Adrenal gland (tissue), 12 donors: ENCODE data around the gene RBM17. TPM values are rescaled to one million over a fixed set of nuclear protein-coding genes. Genes with fewer than 3 reads are reported as not detected.

ENCODE experiments used
- DNase-seq, 7 donors: peaks; one replicate each; pipeline ENCODE4 v3.0.0-alpha.2; 2019 to 2020
- H3K27ac ChIP-seq, 5 donors: fragments of 200-600 bp; sonication (generic) in 4 of 5; 1 replicate in 3 of 5; 2 replicates in 2 of 5; pipeline versions ENCODE4 v1.5.1 to v1.8.0; 2016 to 2020; ENCODE audit warnings: mild to moderate bottlenecking in 1 of 5
- H3K27me3 ChIP-seq: fragments of 200-600 bp; 2 replicates; pipeline ENCODE4 v1.8.0; 2021
- H3K36me3 ChIP-seq, 2 donors: fragments of 200-600 bp; replicated peaks in 1 of 2; 1 replicate in 1 of 2; 2 replicates in 1 of 2; pipeline versions ENCODE4 v1.5.1 to v1.8.0; 2018 to 2022
- H3K4me1 ChIP-seq, 2 donors: fragments of 200-600 bp; replicated peaks in 1 of 2; 1 replicate in 1 of 2; 2 replicates in 1 of 2; pipeline versions ENCODE4 v1.5.1 to v1.8.0; 2018 to 2021
- H3K4me3 ChIP-seq, 4 donors: fragments of 200-600 bp; sonication (generic) in 3 of 4; one replicate each; pipeline ENCODE4 v1.5.1; 2016 to 2018
- H3K9me3 ChIP-seq, 3 donors: fragments of 200-600 bp; sonication (generic) in 1 of 3; replicated peaks in 1 of 3; 1 replicate in 2 of 3; 2 replicates in 1 of 3; pipeline versions ENCODE4 v1.5.1 to v1.8.0; 2016 to 2021
- POLR2A ChIP-seq, 2 donors: fragments of 450-650 bp; IDR thresholded peaks; one replicate each; pipeline ENCODE4 v1.6.1; 2017; ENCODE audit warnings: antibody characterized with exemption in 2 of 2, mild to moderate bottlenecking in 2 of 2, moderate library complexity in 1 of 2
- WGBS, 4 donors: extraction: QIAGEN DNeasy Blood & Tissue Kit in 2 of 4; methylation state at CpG; one replicate each; pipeline versions ENCODE4 v1.1.5 to v1.1.7; 2013 to 2017; 5-methylcytosine and 5-hydroxymethylcytosine counted together
- intact Hi-C, 2 donors: fragments of 100-400 bp; cut with DNase I; formaldehyde crosslinking; loops; one replicate each; pipeline versions ENCODE4 v1.14.1 to v1.15.0; 2022 to 2023
- polyA plus RNA-seq, 3 donors: library from polyadenylated mRNA; stranded (reverse); fragments of 200-250 nt in 2 of 3; fragments of 350-450 nt in 1 of 3; fragmentation: Illumina TruSeq in 1 of 3; extraction: RNeasy Lipid Tissue Mini Kit (QIAGEN cat#74804) in 1 of 3; gene quantifications; one replicate each; pipeline ENCODE4 v1.2.3, GENCODE V29; 2013 to 2014
- total RNA-seq, 9 donors: library from RNA; depleted of rRNA in 4 of 9; stranded (reverse); fragments of >200 nt in 4 of 9; fragments of 120-200 nt in 1 of 9; fragmentation: NEBNext Ultra II Directional in 1 of 9; extraction: Animal tissue kit (Norgen Biotek cat#: 25700) in 1 of 9; gene quantifications; one replicate each; pipeline versions ENCODE4 v1.1.0 to v1.2.4, GENCODE V29; 2013 to 2023
- TF ChIP-seq, protein P1 (sequence below), 6 experiments: fragments of 450-650 bp in 4 of 6; fragments of 200-600 bp in 2 of 6; sonication (generic) in 1 of 6; IDR thresholded peaks; 1 replicate in 5 of 6; 2 replicates in 1 of 6; pipeline versions ENCODE4 v1.5.1 to v1.8.0; 2016 to 2021; ENCODE audit warnings: antibody characterized with exemption in 6 of 6, mild to moderate bottlenecking in 2 of 6, moderate library complexity in 1 of 6
- donor health status: healthy with polysubstance abuse.
- donor health status: Bipolar disorder and iron deficiency.
- donor health status: DM: yes; HTN: yes; CAD: no.
- donor health status: DM: no; HTN: no; CAD: no.
- donor health status: DM: no; HTN: no; CAD: no.
- donor health status: DM: yes; HTN: yes; CAD: no.

Gene RBM17
- total and polyA plus RNA-seq, 12 donors, result 31.9 to 123 (median 66.0) TPM

DNA sequence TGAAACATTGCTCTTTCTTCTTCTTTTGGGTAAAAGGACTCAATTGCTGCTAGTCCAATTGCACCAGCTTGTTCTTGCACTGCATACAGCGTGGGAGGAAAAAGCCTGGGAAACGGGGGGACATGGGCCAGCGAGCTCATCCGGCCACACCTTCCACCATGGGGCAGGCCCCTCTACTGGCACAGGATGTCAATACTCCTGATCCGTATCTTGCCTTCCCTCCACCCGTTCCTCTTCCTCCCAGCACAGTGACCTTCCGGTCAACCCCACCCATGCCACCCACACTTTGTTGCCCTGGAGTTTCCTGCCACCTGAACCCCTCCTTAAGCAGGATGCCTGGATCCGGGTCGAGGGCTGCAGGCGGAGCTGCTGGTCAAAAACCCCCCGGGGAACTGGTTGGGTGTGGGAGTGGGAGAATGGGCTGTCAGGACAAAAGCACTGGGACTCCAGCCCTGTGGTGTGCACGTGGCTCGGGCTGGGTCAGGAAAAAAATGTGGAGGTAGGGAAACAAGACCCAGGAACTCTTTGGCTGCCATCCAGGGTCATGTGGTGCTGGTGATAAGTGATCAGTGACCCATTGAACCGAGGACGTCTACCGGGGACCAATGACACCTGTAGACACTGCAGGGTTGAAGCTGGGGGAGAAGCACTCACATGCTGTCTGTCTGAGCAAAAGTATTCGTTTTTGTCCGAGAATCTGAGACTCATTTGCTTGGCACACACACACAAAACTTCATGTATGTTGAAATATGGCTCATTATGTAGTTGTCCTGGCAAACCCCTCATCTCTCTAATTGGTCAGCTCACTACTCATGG lies 34.8 kb upstream of the RBM17 start:
- no peaks in the 10 kb centered on the region for H3K9me3 ChIP-seq
- no peaks in the 10 kb centered on the region for H3K36me3 ChIP-seq
- peak overlapping the region in 1 of 5 donors; percentile 20 for H3K27ac ChIP-seq
- H3K4me3 ChIP-seq, result no peak overlapping the region
- TF ChIP-seq, protein P1, sequence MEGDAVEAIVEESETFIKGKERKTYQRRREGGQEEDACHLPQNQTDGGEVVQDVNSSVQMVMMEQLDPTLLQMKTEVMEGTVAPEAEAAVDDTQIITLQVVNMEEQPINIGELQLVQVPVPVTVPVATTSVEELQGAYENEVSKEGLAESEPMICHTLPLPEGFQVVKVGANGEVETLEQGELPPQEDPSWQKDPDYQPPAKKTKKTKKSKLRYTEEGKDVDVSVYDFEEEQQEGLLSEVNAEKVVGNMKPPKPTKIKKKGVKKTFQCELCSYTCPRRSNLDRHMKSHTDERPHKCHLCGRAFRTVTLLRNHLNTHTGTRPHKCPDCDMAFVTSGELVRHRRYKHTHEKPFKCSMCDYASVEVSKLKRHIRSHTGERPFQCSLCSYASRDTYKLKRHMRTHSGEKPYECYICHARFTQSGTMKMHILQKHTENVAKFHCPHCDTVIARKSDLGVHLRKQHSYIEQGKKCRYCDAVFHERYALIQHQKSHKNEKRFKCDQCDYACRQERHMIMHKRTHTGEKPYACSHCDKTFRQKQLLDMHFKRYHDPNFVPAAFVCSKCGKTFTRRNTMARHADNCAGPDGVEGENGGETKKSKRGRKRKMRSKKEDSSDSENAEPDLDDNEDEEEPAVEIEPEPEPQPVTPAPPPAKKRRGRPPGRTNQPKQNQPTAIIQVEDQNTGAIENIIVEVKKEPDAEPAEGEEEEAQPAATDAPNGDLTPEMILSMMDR (IDR thresholded peaks at IDR 0.05), result no peak
- TF ChIP-seq POLR2A (IDR thresholded peaks at IDR 0.05), result no peak
- peaks cover 5 to 18% of the 10 kb centered on the region in 2 donors for H3K4me1 ChIP-seq
- peak in 4 of 7 donors; percentile 33 to 61 (median 40) for DNase-seq
- H3K27me3 ChIP-seq, result no peaks in the 10 kb centered on the region
- intact Hi-C loops, result no loop called here
- WGBS, 4 donors, result 44 to 58% (median 50%) methylated on average over 16 to 18 of the region's 18 CpGs

DNA sequence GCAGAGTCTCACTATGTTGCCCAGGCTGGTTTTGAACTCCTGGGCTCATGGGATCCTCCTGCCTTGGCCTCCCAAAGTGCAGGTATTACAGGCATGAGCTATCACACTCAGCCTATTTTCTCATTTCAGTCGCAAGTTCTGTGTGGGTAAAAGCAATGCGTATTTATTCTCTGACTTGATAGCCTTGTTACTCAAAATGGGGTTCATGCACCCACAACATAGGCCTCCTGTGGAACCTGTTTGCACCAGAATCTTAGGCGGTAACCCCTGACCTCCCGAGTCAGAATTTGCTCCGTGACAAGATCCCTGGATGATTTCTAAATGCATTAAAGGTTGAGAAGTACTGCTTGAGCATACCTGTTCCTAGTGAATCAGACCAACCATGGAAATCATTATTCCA lies 34.0 kb upstream of the RBM17 start:
- TF ChIP-seq, protein P1 (IDR thresholded peaks at IDR 0.05), result no peak
- TF ChIP-seq POLR2A (IDR thresholded peaks at IDR 0.05), result no peak
- no peak overlapping the region for H3K4me3 ChIP-seq
- no peak overlapping the region for H3K27ac ChIP-seq
- WGBS, 4 donors, result 86 to 92% (median 90%) methylated on average over 5 of the region's 5 CpGs
- no peaks in the 10 kb centered on the region for H3K27me3 ChIP-seq
- no peaks in the 10 kb centered on the region for H3K36me3 ChIP-seq
- intact Hi-C loops, result no loop called here
- DNase-seq, result peak in 1 of 7 donors; percentile 20
- H3K4me1 ChIP-seq, result peaks cover 5 to 18% of the 10 kb centered on the region in 2 donors
- no peaks in the 10 kb centered on the region for H3K9me3 ChIP-seq

DNA sequence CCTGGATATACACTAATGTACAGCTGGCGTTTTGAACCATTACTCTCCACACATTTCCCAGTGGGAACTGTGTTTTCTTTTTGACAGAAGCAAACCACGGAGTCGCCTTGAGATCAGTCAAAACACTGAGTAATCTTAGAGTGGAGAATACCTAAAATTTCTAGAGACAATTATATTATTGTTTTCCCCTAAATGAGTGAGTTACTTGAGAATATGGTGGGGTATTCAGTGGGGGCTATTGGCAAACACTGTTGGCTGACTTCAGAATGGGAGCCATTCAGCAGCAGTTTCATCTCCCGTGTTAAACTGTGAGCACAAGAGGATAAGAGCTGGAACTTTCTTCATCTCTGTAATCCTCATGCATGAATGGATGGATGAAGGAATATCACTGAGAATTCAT lies 32.9 kb upstream of the RBM17 start:
- Histone ChIP-seq H3K4me3 (no peak overlapping the region), H3K9me3 (no peaks in the 10 kb centered on the region), H3K4me1 (peaks cover 5 to 12% of the 10 kb centered on the region in 2 donors), H3K36me3 (no peaks in the 10 kb centered on the region), H3K27me3 (no peaks in the 10 kb centered on the region), H3K27ac (no peak overlapping the region)
- TF ChIP-seq, protein P1 (IDR thresholded peaks at IDR 0.05), result no peak
- no peak for TF ChIP-seq POLR2A (IDR thresholded peaks at IDR 0.05)
- DNase-seq, result no peak
- 72 to 80% (median 73%) methylated on average over 4 of the region's 4 CpGs for WGBS, 4 donors
- intact Hi-C loops, result no loop called here

DNA sequence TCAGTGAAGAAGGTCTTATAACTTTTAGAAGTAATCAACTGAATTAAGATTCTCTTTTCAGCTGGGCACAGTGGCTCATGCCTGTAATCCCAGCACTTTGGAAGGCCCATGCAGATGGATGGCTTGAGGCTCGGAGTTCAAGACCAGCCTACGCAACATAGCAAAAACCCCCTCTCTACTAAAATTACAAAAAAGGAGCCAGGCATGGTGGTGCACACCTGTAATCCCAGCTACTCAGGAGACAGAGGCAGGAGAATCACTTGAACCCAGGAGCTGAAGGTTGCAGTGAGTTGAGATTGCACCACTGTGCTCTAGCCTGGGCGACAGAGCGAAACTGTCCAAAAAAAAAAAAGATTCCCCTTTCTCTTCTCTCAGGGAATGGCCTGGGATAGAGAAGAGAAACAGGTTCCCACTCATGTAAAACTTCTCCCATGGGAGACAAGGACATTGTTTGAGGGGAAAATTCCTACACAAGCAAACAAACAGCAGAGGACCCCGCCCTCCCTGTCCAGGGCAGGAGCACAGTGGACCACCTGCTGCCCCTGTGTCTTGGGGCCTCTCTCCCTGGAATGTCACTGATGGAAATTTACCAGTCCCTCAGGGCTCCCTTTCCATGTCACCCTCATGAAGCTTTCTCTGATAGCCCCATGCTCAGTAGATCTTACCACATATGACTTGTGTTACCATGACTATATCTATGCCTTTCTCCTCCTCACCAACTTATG lies 32.3 kb upstream of the RBM17 start:
- Histone ChIP-seq H3K36me3 (no peaks in the 10 kb centered on the region), H3K27ac (peak overlapping the region in 2 of 5 donors; percentile 44 to 72), H3K4me1 (peaks cover 5 to 6% of the 10 kb centered on the region in 2 donors), H3K27me3 (no peaks in the 10 kb centered on the region), H3K9me3 (no peaks in the 10 kb centered on the region), H3K4me3 (no peak overlapping the region)
- 83 to 86% (median 85%) methylated on average over 5 of the region's 5 CpGs for WGBS, 4 donors
- intact Hi-C loops, result no loop called here
- peak in 2 of 7 donors; percentile 7 to 17 for DNase-seq
- TF ChIP-seq, protein P1 (IDR thresholded peaks at IDR 0.05), result no peak
- TF ChIP-seq POLR2A (IDR thresholded peaks at IDR 0.05), result no peak
